GM18858 (cell line): ENCODE measurements around the gene PLA2G2E.

Source experiments
- ATAC-seq: cut with Tn5 transposase; IDR thresholded peaks from one replicate; pipeline ENCODE4 v1.9.1; 2021; ENCODE audit not compliant: unreplicated experiment

PLA2G2E gene

DNA sequence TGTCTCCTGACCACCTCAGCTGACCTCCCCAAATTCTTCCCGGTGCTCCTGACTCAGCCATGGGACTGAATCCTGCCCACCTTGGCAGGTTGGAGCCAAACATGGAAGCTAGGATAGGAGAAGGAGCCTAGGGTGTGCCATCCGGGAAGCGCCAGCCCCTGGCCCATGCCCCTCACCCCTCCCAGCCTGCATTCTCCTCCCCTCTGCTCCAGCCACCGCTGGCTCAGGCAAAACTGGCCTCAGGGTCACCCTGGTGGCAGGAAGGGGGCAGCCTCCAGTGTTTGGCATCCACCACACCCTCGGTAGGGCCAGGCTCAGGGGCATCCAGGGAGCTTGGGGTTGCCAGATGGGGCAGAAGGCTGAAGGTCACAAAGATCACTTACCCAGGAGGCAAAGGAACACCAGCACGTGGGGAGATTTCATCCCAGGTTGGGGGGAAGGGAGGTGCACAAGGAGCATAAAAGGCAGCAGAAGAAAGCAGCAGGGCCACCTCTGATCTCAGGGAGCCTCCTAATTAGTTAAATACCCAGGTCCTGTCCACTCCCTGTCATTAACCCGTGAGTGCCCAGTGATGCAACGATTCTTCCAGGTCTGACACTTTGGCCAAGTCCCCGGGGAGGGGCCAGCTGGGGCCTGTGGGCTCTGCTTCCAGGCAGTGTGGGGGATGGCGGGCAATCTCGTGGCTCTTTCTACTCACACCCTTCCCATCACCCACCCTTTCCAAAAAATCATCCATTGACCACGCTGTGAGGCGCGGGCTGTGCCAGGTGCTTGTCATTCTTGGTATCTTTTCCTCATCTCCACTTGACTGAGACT is at the start of gene PLA2G2E:
TSS of gene PLA2G2E (minus strand) at position 481 of the 816 bp plus-strand sequence. CDS start at position 423, 58 bp downstream.
- ATAC-seq: no peak

- no peak for ATAC-seq
Measured at GRCh38 chr1:19971664-19972063, 48.2 kb upstream of the PLA2G2E start.

DNA sequence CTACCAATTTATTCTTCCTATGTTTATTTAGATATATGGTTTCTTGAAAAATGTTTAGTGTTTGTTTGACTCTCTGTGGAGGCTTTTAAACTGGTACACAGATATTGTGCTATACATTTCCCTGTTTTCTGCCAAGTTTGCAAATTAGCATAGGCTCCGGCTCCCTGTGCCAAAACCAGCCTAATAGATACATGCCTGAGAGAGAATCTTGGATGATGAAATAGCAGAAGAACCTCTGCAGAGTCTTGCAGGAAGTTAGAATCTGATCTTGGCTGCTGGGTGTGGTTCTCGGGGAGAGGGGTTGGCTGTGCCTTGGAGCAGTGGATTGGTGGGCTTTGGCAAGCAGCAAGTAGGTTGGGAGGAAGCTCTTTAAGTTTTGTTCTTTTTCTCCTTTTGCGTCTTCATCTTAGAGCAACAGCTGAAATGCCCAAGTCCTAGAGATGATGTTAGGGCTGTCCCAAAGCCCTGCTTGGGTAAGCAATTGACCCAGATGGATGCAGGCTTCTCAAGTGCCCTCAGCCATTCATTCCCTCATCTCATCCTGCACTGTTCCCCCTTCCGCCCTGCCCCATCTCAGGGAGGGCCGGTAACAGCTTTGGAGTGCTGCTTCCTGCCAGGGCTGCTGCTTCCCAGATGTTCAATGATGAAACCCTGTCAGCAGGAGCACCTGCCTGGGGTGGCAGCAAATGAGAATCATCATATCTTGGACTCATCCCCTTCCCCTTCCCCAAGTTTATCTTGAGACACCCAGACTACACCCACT is 46.7 kb upstream of the PLA2G2E start:
- no peak for ATAC-seq

- ATAC-seq: no peak
Measured at GRCh38 chr1:19967808-19968207, 44.4 kb upstream of the PLA2G2E start.

DNA sequence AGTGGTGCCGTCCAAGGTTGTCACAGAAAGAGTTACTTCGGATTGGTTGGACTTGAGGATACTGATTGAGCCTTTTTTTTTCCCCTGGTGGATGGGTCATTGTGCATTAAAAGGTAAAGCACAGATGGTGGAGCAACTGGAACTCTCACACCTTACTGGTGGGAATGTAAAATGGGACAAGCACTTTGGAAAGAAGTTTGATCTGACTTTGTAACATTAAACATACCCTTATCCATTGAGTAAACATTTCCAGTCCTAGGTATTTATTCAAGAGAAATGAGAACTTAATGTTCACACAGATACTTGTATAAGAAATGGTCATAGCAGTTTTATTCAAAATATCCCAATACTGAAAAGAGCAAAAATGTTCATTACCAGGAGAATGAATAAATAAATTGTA is 41.1 kb upstream of the PLA2G2E start:
- ATAC-seq: no peak

DNA sequence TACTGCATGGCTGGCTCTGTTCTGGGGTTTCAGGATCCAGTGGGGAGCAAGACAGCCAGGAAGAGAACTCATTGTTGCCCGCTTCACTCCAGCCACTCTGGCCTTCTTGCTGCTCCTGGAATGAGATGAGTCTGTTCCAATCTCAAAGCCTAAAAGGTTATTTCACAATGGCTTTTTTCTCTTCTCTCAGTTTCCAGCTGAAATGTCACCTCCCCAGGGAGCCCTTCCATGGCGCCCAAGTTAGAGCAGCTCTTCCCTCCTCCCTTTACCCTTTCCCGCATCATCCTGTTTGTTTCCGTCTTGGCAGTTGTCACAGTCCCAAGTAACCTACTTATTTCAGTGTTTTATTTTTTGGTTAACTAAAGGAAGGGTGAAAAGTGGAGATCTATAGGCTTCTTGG is 40.2 kb upstream of the PLA2G2E start:
- ATAC-seq: no peak

- ATAC-seq: no peak
Measured at GRCh38 chr1:19960591-19960990, 37.2 kb upstream of the PLA2G2E start.

- ATAC-seq: no peak
Measured at GRCh38 chr1:19957779-19958178, 34.4 kb upstream of the PLA2G2E start.

- ATAC-seq: no peak
Measured at GRCh38 chr1:19955534-19956170, 32.2 kb upstream of the PLA2G2E start.

DNA sequence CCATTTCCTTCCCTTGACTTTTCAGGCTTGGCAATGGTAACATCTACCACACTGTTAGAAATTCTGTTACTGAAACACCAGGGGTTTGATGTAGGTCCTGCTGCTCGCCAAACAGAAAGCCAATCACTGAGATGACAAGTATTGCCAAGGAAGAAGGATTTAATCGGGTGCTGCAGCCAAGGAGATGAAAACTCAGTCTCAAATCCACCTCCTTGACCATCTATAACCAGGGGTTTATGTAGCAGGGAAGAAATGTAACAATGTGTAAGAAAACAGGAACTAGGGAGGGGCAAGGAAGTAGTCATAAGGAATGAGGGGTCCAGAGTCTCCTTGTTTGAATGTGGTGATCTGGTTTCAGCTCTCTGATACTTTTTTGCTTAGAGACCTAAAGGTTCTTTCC is 30.6 kb upstream of the PLA2G2E start:
- no peak for ATAC-seq

- ATAC-seq: no peak
Measured at GRCh38 chr1:19949016-19949415, 25.6 kb upstream of the PLA2G2E start.

DNA sequence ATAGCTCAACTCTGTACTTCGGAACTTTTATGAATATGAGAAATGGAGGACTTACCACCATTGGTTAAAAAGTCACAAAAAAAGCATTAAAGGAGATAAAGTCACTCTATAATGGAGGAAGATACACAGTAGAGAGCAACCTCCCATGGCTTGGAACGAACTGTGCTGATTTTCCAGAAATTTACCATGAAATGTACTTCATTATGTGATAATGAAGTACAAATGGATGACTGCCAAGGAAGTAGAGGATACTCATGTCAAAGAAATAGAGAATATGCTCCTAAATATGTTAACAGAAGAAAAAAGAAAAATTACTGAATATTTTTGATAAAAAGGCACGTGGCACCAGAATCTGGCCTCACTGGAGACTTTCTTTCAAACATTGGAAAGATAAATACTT is 23.6 kb upstream of the PLA2G2E start:
- no peak for ATAC-seq

- no peak for ATAC-seq
Measured at GRCh38 chr1:19946331-19946751, 22.9 kb upstream of the PLA2G2E start.

DNA sequence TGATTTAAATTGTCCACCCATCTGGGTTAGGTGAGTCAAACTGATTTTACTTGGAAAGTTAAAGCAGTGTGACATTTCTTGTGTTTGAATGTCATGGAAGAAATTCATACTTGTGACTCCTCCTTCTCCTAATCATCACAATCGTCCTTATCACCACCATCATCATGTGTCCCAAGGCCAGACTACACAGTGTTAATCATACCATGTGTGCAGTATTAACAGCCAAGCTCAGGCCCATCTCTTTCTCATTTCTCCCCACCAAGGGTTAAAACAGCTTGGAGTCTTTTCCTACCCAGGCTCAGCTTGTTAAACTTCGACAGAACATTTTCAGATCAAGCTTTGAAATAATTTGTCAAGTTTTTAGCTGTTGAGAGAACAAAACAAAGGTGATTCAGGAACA is 22.5 kb upstream of the PLA2G2E start:
- no peak for ATAC-seq

- ATAC-seq: no peak
Measured at GRCh38 chr1:19942657-19943056, 19.2 kb upstream of the PLA2G2E start.

DNA sequence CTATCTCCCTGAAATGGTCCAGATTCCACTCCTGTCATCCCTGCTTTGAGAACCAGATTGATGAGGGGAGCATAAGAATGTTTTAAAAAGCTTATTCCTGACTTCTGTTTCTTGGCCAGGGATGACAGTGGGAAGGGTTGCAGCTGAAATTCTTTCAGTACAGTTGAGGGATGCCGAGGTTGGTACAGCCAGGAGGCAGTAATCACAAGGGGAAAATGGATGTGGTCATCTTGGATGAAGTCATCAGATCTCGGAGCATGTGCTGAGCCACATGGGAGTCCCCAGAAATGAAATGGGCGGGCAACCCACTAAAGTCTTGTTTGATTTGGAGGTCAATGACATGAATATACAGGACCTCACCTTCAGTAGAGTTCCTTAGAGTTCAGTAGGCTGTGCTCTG is 18.7 kb upstream of the PLA2G2E start:
- no peak for ATAC-seq

DNA sequence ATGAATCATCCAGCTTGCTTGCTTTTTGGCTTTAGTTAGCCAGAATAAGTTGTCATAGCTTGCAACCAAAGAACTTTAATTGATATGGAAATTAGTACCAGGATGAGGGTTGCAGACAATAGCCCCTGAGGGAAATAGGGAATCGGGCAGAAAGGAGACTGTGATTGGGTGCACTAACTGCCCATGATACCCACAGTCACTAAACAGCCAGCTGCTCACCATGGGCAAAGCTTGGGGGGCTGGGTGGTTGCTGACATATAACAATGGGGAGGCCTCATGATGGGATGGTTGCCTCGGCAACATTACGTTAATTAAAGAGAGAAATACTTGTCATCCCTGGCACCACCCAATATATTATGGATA is 17.8 kb upstream of the PLA2G2E start:
- no peak for ATAC-seq

DNA sequence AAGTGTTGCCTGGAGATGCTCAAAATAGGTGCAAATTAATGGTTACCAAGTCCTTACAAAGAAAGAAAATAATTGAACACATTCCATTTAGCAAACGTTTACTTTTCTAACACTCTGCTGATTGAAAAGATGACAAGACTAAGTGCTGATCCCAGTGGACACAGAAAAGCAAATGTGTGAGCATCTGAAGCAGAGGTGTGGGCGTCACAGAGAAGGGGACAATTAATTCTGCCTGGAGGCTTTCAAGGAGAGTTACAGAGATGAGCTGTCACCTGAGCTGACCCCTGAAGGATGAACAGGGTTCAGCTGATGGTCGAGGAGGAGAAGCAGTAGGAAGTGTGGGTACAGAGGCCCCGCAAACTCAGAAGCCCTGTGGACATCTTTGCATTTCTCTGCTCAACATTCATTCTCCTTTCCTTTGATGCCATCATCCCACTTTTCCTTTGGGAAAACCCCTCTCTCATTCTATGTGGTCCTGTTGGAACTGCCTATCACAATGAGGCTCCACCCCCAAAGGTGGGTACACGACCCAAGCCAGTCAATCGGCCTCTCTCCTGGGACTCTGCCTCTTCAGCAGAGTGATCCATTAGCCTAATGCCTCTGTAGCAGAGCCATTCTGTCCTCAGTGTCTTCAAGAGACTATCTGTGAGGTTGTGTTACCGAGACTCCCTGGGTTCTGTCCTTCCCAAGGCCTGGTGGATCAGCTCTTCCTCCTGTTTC is 17.2 kb upstream of the PLA2G2E start:
- no peak for ATAC-seq

- no peak for ATAC-seq
Measured at GRCh38 chr1:19938472-19938871, 15.1 kb upstream of the PLA2G2E start.

DNA sequence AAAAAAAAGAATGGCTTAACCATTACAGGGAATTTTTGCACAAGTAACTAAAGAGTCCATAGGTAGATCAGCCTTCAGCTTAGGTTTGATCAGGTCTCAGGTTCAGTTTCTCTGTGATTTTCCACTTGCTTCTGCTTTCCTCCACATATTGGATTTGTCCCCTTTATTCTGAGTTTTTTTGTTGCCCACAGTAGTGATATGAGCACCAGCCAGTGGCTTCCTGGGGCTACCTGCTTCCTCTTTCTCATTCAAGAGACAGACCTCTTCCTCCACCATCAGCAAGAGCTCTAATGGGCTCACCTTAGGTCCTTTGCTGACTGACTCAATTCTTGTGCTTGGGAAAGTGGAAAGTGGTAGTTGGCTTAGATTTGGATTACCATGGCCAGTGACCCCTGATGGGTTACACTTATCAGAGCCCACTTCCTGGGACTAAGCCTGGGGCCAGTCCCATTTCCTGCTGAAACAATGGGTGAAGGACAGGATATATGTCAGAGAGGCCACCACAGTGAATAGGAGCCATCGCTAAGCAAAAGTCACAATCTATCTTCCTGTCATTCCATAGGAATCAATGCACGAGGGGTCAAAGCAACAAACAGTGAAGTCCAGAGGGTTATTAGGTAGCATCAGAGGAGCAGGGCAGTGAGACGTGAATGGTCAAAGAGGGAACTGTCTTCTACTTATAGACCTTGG is 12.8 kb upstream of the PLA2G2E start:
- no peak for ATAC-seq

GRCh38 chr1:19934336-19934735 is 10.9 kb upstream of the PLA2G2E start:
- no peak for ATAC-seq
